HPDE6-E6E7 (cell line): ENCODE data around the gene SOD2.
"Not testable (repeated sequence)": the region's sequence is repeated elsewhere in the genome, so short reads cannot be mapped to it uniquely, and the experiment has no call there.

Experiments
- DNase-seq: peaks from one replicate; pipeline ENCODE4 v3.0.0; 2011; ENCODE audit warnings: missing footprints; ENCODE audit errors: extremely low spot score

The SOD2 gene

DNA sequence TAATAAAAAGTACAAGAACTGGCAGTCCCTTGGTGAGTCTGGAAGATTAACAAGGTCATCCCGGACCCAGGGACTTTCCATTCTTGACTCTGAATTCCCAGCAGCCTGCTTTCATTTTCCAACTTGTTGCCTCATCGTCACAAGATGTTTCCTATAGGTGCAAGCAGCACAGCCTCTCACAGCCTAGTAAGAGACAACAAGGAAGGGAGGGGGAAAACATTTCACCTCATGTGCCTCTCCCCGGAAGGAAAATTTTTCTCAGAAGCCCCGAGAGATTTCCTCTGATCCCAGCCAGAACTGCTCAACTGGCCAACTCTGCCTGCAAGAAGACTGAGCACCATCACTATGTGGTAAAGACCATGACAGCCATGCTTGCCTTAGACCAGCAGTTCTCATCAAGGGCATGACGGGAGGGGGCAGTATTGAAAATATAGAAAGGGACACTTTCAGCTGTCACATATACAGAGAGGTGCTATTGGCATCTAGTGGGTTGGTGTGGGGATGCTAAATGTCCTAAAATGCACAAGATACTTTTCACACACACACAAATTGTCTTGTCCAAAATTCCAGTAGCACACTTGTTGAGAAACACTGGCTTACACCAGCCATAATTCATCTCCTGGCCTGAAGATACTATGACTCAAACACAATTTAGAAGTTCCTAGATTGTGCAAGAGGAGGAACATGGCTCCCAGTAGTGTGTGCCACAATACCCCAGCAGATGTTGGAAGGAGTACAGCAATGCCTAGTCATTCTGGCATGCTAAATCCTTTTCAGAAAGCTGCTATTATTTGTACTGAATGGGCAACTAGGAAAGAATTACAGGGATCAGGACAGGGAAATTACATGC, 23.4 kb upstream of the SOD2 start:
- DNase-seq = peak; percentile 49

GRCh38 chr6:159715605-159716004, 22.6 kb upstream of the SOD2 start:
- DNase-seq = no peak

DNA sequence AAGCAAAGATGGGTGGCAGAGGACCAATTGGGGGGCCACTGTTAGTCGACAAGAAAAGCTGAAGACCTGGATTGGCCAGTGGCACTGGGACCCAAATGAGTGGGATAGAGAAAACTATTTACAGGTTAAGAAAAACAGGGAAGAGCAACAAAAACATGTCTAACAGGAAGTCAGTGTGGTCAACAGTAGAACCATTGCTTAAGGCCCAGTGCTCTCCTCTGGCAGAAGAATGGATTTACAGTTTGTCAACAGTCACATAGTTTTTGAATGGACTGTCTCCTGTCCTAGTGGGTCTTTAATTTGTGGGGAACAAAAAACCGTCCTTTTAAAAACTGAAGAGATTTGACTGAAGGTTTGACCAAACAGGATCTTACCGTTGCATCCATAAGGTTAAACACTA, 22.1 kb upstream of the SOD2 start:
- no peak for DNase-seq

- no peak for DNase-seq
Measured at GRCh38 chr6:159714404-159714803, 21.4 kb upstream of the SOD2 start.

DNA sequence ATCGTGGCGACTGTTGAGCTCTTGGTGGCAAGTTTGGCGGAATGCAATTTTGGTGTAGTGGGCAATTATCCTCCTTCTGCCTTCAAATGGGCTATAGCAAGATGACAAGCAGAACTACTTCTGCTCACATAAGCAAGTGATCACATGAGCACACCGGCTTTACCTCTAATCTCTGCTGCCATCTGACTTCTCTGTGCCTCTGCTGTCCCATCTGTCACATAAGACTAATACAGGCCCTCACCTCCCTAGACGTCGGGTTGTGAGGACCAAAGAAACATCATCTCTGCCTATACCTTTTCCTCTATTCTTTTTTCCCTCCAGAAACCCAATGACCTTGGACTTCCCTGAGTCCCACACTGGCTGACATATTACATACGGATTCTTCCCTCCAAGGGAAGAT, 20.9 kb upstream of the SOD2 start:
- no peak for DNase-seq

DNA sequence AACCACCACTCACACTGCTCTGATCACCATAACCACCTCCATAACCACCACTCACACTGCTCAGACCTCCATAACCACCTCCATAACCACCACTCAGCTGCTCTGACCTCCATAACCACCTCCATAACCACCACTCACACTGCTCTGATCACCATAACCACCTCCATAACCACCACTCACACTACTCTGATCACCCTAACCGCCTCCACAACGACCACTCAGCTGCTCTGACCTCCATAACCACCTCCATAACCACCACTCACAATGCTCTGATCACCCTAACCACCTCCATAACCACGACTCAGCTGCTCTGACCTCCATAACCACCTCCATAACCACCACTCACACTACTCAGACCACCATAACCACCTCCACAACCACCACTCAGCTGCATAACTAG, 19.3 kb upstream of the SOD2 start:
- not testable (repeated sequence) for DNase-seq

DNA sequence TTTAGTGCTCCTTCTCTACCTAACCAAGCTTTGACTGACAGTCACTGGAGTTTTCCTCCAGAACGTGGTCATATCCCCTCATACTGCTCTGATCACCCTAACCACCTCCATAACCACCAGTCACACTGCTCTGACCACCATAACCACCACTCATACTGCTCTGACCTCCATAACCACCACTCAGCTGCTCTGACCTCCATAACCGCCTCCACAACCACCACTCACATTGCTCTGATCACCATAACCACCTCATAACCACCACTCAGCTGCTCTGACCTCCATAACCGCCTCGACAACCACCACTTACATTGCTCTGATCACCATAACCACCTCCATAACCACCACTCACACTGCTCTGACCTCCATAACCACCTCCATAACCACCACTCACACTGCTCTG, 17.6 kb upstream of the SOD2 start:
- DNase-seq = not testable (repeated sequence)

DNA sequence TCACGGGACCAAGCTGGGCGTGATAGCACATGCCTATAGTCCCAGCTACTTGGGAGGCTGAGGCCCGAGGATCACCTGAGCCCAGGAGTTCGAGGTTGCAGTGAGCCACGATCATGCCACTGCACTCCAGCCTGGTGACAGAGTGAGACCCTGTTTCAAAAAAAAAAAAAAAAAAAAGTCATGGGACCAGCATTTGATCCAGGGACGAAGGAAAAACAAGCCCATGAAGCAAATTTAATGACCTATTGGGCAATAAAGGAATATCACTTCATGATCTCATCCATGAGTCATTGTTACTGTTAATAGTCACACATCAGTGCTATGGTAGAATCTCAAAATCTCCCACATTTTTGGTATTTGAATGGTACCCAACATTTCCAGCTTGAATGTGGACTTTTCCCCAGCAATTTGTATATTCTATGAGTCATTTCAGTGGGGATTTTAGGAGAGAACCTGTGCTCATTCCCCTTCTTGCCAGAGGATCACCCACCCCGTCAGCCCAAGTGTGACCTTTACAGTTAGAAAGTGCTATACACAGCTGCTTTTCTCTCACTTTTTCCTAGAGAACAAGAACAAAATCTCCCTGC, 8.5 kb upstream of the SOD2 start:
- DNase-seq = no peak

GRCh38 chr6:159700970-159701369, 7.9 kb upstream of the SOD2 start:
- DNase-seq = no peak

- DNase-seq = no peak
Measured at GRCh38 chr6:159695984-159696383, 2.9 kb upstream of the SOD2 start.

GRCh38 chr6:159693894-159694545, 979 bp upstream of the SOD2 start:
- DNase-seq = peak; percentile 60

DNA sequence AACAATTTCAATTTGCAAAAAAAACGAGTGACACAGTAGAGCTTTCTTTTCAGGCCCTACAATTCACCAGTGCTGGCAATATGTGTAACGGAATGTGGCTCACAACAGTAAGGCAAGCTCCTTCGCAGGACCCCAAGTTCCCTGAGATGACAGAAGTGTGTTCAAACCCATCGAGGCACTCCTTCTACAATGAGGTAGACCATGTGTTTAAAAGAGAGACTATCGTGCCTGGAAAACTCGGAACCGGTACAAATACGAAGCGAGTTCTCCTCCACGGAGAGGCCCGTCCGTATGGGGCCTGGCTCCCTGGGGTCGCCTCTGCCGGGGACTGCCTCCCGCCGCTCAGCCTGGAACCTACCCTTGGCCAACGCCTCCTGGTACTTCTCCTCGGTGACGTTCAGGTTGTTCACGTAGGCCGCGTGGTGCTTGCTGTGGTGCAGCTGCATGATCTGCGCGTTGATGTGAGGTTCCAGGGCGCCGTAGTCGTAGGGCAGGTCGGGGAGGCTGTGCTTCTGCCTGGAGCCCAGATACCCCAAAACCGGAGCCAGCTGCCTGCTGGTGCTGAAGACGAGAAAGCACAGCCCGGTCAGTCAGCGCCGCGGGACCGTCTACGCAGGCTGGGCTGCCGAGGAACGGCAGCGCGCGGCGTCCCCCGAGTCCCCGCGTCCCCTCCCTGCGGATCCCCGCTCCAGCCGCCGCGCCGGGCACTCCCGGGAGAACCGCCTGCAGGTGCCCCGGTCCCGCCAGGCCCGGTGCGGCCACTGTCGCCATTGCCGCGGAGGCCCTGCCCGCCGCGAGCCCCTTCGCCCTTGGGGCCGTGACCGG, 526 bp downstream of the SOD2 start:
- peak; percentile 48 for DNase-seq

DNA sequence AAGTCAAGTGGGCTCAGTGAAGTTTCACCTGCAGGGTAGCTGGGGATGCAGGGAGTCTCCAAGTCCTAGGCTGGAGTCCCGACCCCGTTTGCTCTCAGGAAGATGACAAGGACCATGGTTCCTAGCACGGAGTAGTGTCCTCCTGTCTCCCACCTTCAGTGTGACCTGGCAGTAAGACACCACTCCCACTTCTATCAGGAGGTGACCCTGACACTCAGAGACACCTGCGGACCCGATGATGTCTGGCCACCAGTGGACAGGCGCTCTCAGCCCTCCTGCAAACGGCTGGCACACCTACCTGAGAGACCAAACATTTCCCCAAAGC, 1.1 kb downstream of the SOD2 start:
- DNase-seq = no peak

GRCh38 chr6:159691133-159691962, 1.7 kb downstream of the SOD2 start:
- peak; percentile 42 for DNase-seq

DNA sequence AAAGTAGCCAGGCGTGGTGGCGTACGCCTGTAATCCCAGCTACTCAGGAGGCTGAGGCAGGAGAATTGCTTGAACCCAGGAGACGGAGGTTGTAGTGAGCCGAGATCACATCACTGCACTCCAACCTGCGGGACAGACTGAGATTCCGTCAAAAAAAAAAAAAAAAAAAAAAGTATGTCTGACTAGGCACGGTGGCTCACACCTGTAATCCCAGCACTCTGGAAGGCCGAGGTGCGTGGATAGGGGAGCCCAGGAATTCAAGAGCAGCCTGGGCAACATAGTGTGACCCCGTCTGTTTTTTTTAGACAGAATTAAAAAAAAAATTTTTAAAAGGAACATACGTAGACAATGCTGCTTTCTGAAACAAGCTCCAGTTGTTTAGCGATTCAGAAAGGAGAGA, 2.9 kb downstream of the SOD2 start:
- not testable (repeated sequence) for DNase-seq

DNA sequence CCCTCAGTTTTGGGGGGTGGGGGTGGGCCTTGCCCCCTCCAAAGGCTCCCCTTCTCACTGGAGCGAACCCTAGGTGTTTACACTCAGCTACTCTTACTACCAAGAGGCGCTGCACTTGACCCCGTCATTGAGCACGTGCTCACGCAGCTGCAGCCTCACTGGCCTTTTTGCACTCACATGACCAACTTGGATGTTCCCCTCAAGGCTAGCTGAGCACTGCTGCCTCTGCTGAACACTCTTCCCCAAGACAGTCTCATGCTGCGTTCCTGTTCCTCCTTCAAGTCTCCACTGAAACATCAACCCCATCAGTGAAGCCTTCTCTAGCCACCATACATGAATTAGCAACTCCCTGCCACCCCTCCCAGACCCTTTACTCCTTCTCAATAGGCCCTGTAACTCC, 4.0 kb downstream of the SOD2 start:
- DNase-seq = no peak

DNA sequence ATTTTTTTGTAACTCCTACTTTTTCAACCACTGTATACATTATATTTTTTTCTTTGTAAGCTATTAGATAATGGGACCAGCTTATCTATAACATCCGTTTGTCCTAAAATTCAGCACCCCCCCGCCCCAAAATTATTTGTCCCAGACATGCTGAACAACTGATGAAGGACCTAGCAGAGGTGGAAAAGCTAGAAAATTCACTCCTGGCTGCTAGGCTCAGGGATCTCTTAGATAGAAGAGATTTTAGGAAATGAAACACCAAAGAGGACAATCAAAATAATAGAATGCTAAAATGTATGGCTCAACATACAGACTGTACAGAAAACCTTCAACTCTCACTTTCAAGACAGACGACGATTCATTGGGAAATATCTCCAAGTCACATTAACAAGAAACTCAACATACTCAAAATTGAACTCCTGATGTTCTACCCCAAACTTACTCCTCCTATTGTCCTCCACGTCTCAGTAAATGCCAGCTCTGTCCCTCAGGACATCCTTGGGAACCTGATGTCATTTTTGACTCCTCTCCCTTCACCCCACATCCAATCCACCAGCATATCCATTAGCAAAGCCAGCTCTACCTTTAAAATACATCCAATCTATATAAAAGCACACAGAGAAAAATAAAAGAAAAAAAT, 4.7 kb downstream of the SOD2 start:
- DNase-seq = no peak

DNA sequence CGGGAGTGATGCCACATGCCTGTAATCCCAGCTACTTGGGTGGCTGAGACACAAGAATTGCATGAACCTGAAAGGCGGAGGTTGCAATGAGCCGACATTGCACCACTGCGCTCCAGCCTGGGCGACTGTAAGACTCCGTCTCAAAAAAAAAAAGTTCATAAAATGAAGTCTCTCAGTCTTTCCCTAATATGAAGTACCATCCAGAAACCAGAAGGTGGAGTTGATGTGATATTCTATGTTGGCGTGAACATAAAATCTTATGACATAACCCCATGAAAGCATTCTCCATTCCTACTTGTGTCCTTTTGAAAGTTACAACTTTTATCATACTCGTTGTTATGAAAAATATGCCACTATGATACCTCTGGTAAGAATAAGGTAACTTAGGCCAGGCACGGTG, 5.7 kb downstream of the SOD2 start:
- no peak for DNase-seq

DNA sequence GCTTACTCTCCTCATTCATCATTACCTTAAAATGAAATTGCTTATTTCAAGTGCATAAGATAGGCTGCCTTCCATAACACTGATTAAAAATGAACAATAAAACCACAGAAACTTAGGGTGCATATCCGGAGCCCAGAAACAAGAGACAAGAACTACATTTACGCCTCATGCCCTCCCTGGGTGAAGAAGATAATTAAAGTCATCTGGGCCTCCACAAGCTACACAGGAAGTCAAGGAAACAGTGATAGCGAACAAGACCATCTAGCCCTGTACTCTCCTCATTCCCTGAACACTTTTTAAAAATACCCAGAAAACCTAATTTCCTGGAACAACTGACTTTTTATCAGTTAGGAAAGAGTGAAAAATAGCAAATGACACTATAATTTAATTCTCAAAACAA, 6.3 kb downstream of the SOD2 start:
- DNase-seq = no peak

DNA sequence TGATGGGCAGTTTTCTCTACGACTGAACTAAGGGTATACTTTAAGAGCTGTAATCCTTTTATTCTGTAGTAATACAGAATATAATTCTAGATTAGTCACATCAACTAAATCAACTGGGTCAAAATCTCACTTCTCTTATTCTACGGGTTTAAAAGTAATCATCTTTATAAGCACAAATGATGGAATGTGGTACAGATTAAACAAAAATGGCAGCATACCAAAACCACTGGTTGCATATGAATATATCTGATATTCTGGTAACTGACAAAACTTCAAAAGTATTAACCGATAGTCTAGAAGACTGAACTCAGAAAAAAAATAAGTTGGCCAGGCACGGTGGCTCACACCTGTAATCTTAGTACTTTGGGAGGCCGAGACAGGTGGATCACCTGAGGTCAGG, 7.0 kb downstream of the SOD2 start:
- no peak for DNase-seq

DNA sequence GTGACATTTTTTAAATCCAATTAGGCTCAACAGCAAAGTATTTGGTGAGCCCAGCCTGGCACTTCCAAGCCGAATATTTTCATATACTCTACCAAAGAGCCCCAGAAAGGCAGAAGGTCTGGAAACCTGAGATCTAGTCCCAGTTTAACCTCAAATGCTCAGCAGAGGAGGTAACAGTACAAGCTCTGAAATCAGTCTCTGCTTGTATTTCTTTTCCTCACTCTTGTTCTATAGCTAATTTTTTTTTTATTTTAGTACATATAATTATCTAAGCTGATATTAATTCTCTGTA, 9.1 kb downstream of the SOD2 start:
- no peak for DNase-seq
